Memory B cell (primary cell): ENCODE measurements around the gene DAB2IP.

Source experiments
- ATAC-seq: fragments of 150-1000 bp; cut with Tn5 transposase; 2 replicates; pipeline ENCODE4 v1.10.0; 2021; ENCODE audit warnings: low read depth, mild to moderate bottlenecking, moderate library complexity
- DNase-seq, 2 donors: peaks; one replicate each; pipeline ENCODE4 v3.0.0; 2022; ENCODE audit warnings: low spot score in 2 of 2
- H3K27ac Mint-ChIP-seq: one replicate; pipeline ENCODE4 v1.8.0; 2022; ENCODE audit warnings: mild to moderate bottlenecking, moderate library complexity, mixed read lengths
- H3K27me3 Mint-ChIP-seq: one replicate; pipeline ENCODE4 v1.8.0; 2022; ENCODE audit warnings: mixed read lengths
- H3K36me3 Mint-ChIP-seq: one replicate; pipeline ENCODE4 v1.8.0; 2022; ENCODE audit warnings: mild to moderate bottlenecking, mixed read lengths
- H3K4me1 Mint-ChIP-seq: one replicate; pipeline ENCODE4 v1.8.0; 2022; ENCODE audit warnings: mixed read lengths
- H3K4me3 Mint-ChIP-seq: one replicate; pipeline ENCODE4 v1.8.0; 2022; ENCODE audit warnings: mild to moderate bottlenecking, moderate library complexity, mixed read lengths
- H3K9me3 Mint-ChIP-seq: one replicate; pipeline ENCODE4 v1.8.0; 2022; ENCODE audit warnings: mixed read lengths

The DAB2IP gene

GRCh38 chr9:121708768-121709488, 57.5 kb downstream of the DAB2IP start:
- H3K4me1 Mint-ChIP-seq, result peaks cover 13% of the 10 kb centered on the region
- no peak overlapping the region for H3K4me3 Mint-ChIP-seq
- no peak for DNase-seq
- H3K27ac Mint-ChIP-seq, result no peak overlapping the region
- no peaks in the 10 kb centered on the region for H3K36me3 Mint-ChIP-seq
- ATAC-seq, result no peak
- H3K9me3 Mint-ChIP-seq, result no peaks in the 10 kb centered on the region
- peaks cover 8% of the 10 kb centered on the region for H3K27me3 Mint-ChIP-seq

DNA sequence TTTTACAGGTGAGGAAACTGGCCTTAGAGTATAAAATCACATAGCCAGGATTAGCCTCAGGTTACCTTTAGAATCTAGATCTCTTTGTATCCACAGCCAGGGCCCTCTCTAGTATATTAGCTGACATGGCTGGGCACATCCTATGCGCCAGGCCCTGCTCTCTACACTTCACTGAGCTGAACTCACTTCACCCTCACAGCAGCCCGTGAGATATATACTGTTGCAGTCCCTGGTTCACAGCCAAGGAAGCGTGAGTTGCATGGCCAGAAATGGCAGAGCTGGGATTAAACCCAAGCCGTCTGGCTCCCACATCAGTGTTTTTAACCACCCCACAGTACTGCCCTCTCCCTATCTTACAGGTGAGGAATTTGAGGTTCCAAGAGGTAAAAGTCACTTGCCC, 58.4 kb downstream of the DAB2IP start:
- Mint-ChIP-seq H3K27me3 (peaks cover 3% of the 10 kb centered on the region), H3K9me3 (no peaks in the 10 kb centered on the region), H3K4me3 (no peak overlapping the region), H3K27ac (no peak overlapping the region), H3K4me1 (peaks cover 13% of the 10 kb centered on the region), H3K36me3 (no peaks in the 10 kb centered on the region)
- ATAC-seq (no peak), DNase-seq (no peak)

- no peaks in the 10 kb centered on the region for H3K36me3 Mint-ChIP-seq
- H3K27me3 Mint-ChIP-seq, result peaks cover 3% of the 10 kb centered on the region
- no peaks in the 10 kb centered on the region for H3K9me3 Mint-ChIP-seq
- H3K4me1 Mint-ChIP-seq, result peaks cover 13% of the 10 kb centered on the region
- no peak for DNase-seq
- no peak overlapping the region for H3K4me3 Mint-ChIP-seq
- no peak overlapping the region for H3K27ac Mint-ChIP-seq
- no peak for ATAC-seq
These were observed 59.8 kb downstream of the DAB2IP start for GRCh38 chr9:121711281-121711680.

GRCh38 chr9:121711797-121712196, 60.4 kb downstream of the DAB2IP start:
- H3K4me3 Mint-ChIP-seq, result no peak overlapping the region
- peaks cover 3% of the 10 kb centered on the region for H3K27me3 Mint-ChIP-seq
- peaks cover 13% of the 10 kb centered on the region for H3K4me1 Mint-ChIP-seq
- H3K9me3 Mint-ChIP-seq, result no peaks in the 10 kb centered on the region
- no peaks in the 10 kb centered on the region for H3K36me3 Mint-ChIP-seq
- ATAC-seq, result no peak
- H3K27ac Mint-ChIP-seq, result no peak overlapping the region
- no peak for DNase-seq

GRCh38 chr9:121713400-121714070, 62.1 kb downstream of the DAB2IP start:
- no peak overlapping the region for H3K27ac Mint-ChIP-seq
- DNase-seq, result no peak
- H3K4me3 Mint-ChIP-seq, result no peak overlapping the region
- H3K27me3 Mint-ChIP-seq, result peaks cover 3% of the 10 kb centered on the region
- H3K36me3 Mint-ChIP-seq, result no peaks in the 10 kb centered on the region
- peaks cover under 1% of the 10 kb centered on the region for H3K4me1 Mint-ChIP-seq
- no peaks in the 10 kb centered on the region for H3K9me3 Mint-ChIP-seq
- ATAC-seq, result no peak

DNA sequence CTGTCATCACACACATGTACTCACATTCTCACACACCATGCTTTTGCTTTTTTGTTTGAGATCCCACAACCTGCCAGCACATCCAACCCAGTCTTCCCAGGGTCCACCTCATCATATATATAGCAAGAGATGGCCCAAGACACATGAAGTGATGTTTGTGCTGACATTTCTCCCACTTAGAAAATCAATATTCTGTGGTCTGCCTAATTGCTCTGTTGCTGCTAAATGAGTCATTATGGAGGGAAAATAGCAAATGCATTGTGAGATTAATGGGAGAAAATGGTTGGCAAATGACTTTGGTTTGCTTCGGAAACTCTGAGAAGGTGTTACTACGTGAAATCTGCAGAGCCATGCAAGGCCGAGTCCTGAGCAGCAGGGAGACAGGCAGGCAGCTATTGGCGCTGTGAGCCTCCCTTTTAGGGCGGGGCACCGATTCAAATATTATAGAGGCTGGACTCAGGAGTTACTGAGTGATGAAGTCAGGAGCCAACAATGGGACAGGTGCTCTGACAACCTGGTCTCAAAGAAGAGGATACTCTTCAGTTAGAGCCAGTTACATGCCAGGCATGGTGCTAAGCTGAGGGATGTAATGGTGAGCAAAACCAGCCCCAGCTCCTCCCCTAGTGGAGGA, 62.8 kb downstream of the DAB2IP start:
- H3K4me3 Mint-ChIP-seq, result no peak overlapping the region
- DNase-seq (no peak), ATAC-seq (no peak)
- H3K27me3 Mint-ChIP-seq, result peaks cover 3% of the 10 kb centered on the region
- no peaks in the 10 kb centered on the region for H3K36me3 Mint-ChIP-seq
- no peaks in the 10 kb centered on the region for H3K4me1 Mint-ChIP-seq
- H3K27ac Mint-ChIP-seq, result no peak overlapping the region
- H3K9me3 Mint-ChIP-seq, result no peaks in the 10 kb centered on the region

GRCh38 chr9:121714873-121715272, 63.4 kb downstream of the DAB2IP start:
- Mint-ChIP-seq H3K9me3 (no peaks in the 10 kb centered on the region), H3K27ac (no peak overlapping the region), H3K27me3 (peaks cover 3% of the 10 kb centered on the region), H3K4me1 (no peaks in the 10 kb centered on the region), H3K4me3 (no peak overlapping the region), H3K36me3 (no peaks in the 10 kb centered on the region)
- ATAC-seq (no peak), DNase-seq (no peak)

DNA sequence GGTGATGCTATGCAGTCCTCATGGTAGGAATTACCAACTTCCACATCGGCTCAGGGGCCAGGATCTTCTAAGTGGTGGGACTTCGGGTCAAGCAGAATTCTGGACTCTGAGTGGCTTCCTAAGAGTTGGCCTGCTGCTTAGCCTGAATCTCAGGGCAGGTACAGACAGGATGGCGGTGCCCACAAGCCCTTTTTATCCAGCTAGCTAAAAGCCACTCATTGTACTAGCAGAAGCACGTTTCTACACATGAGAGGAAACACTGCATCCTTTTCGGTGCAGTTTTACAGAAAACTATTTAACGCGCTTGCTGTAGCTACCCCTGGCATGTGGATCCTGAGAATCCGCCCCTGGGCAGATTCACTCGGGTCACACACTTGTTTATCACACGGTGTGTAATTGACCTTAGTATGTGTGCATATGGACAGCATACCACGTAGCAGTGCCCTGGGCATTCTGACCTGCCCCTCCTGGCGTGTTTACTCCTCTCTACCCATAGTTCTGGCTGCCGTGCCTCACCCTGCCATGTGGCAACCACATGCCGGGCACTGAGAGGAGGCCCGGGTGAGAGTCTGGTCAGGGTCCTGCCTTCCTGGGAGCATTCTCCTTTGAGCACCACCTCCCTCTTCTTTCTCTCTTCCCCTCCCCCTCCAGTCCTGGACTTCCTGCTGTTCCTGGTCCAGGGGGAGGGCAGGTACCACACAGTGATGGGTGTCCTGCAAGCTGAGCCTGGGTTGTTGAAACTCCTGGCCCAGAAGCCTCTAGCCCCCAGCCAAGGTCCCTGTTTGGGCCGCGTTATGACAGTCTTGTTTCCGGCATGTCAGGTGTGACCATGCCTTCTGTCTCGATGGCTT, 65.9 kb downstream of the DAB2IP start:
- Mint-ChIP-seq H3K27ac (no peak overlapping the region), H3K4me3 (no peak overlapping the region), H3K4me1 (no peaks in the 10 kb centered on the region), H3K36me3 (no peaks in the 10 kb centered on the region), H3K9me3 (no peaks in the 10 kb centered on the region), H3K27me3 (peaks cover 3% of the 10 kb centered on the region)
- no peak for ATAC-seq
- DNase-seq, result no peak

- no peak overlapping the region for H3K4me3 Mint-ChIP-seq
- peaks cover 3% of the 10 kb centered on the region for H3K27me3 Mint-ChIP-seq
- DNase-seq, result no peak
- H3K9me3 Mint-ChIP-seq, result no peaks in the 10 kb centered on the region
- H3K36me3 Mint-ChIP-seq, result no peaks in the 10 kb centered on the region
- no peak overlapping the region for H3K27ac Mint-ChIP-seq
- no peak for ATAC-seq
- H3K4me1 Mint-ChIP-seq, result no peaks in the 10 kb centered on the region
These were observed 66.7 kb downstream of the DAB2IP start for GRCh38 chr9:121718084-121718483.

DNA sequence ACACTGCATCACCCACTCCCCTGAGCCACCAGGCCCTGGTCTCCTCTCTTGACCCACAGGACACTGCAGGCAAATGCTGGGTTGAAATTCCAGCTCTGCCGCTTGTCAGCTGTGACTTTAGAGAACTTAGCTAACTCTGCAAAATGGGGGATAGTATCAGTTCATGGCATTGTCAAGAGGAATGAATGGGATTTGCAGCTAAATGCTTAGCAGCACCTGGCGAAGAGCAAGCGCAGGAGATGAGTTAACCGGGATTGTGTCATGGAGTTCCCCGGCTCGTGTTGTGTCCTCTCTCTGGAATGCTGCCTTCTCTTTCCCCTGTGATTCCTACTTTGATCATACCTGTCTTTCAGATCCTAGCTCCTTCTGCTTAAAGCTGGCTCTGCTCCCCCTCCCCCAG, 67.1 kb downstream of the DAB2IP start:
- Mint-ChIP-seq H3K27me3 (peaks cover 3% of the 10 kb centered on the region), H3K36me3 (no peaks in the 10 kb centered on the region), H3K9me3 (no peaks in the 10 kb centered on the region), H3K4me3 (no peak overlapping the region), H3K27ac (no peak overlapping the region), H3K4me1 (no peaks in the 10 kb centered on the region)
- DNase-seq, result no peak
- ATAC-seq, result no peak

DNA sequence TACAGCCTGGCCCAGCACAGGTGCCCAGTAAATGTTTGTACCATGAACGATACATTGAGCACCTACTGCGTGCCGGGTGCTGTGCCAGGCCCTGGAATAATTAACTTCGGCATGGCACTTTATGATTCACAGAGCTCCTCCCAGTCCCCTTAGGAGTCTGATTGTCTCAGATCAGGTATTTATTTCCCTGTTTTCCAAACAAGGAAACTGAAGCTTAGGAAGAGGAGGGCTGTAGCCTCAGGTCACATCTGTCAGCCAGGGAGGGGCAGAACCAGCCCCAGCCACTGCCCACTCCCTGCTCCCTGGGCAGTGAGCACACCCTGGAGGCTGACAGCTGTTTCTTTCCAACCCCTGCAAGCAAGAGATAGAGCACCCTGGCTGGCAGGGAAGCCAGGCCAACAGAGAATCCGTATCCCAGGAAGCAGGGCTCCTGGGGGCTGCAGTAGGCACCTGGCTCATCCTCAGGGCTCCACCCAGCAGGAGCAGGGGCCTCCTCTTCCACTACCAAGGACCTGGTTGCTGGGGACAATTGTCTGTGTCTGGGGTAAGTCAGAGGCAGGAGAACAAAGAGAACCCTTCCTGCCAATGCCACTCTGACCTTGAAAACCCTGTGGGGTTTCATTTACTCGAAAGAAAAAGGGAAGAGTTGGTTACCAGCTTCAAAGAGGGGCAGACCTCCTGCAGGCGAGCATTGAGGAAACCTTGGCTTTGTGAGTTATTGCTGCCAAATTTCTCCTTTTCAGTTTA, 69.0 kb downstream of the DAB2IP start:
- ATAC-seq (no peak), DNase-seq (no peak)
- Mint-ChIP-seq H3K27me3 (peaks cover 5% of the 10 kb centered on the region), H3K4me3 (no peak overlapping the region), H3K9me3 (no peaks in the 10 kb centered on the region), H3K27ac (no peak overlapping the region), H3K36me3 (no peaks in the 10 kb centered on the region), H3K4me1 (no peaks in the 10 kb centered on the region)

DNA sequence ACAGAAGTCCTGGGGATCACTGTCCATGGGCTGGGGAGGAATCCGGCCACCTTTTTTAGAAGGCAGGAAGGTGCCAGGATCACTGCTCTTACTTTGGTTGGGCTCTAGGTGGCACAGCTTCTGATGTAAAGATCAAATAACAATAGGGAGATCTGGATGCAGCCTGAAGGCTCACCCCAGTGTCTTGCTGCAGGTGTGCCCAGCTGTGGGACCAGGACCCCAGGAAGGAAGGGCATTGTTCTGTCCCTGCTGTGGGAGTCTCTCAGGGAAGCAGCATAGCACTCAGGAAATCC, 69.6 kb downstream of the DAB2IP start:
- Mint-ChIP-seq H3K9me3 (no peaks in the 10 kb centered on the region), H3K4me3 (no peak overlapping the region), H3K27me3 (peaks cover 5% of the 10 kb centered on the region), H3K36me3 (no peaks in the 10 kb centered on the region), H3K4me1 (no peaks in the 10 kb centered on the region), H3K27ac (no peak overlapping the region)
- DNase-seq (no peak), ATAC-seq (no peak)

GRCh38 chr9:121721770-121722169, 70.3 kb downstream of the DAB2IP start:
- DNase-seq, result no peak
- Mint-ChIP-seq H3K27me3 (peaks cover 5% of the 10 kb centered on the region), H3K4me3 (no peak overlapping the region), H3K4me1 (no peaks in the 10 kb centered on the region), H3K9me3 (no peaks in the 10 kb centered on the region), H3K36me3 (no peaks in the 10 kb centered on the region), H3K27ac (no peak overlapping the region)
- no peak for ATAC-seq
